Glutamatergic neuron (in vitro differentiated cells): ENCODE measurements around the gene RUNDC1. TPM values are rescaled to one million over a fixed set of nuclear protein-coding genes. Genes with fewer than 3 reads are reported as not detected.

Experiments
- DNase-seq: peaks from one replicate; pipeline ENCODE4 v3.0.0; 2022
- H3K27ac Mint-ChIP-seq: one replicate; pipeline ENCODE4 v1.8.0; 2020; ENCODE audit warnings: mild to moderate bottlenecking, mixed read lengths, inconsistent platforms; ENCODE audit not compliant: unreplicated experiment
- H3K27me3 Mint-ChIP-seq: one replicate; pipeline ENCODE4 v1.8.0; 2020; ENCODE audit warnings: mild to moderate bottlenecking, moderate library complexity, mixed read lengths, inconsistent platforms; ENCODE audit not compliant: unreplicated experiment
- H3K36me3 Mint-ChIP-seq: one replicate; pipeline ENCODE4 v1.8.0; 2020; ENCODE audit warnings: mild to moderate bottlenecking, mixed read lengths, inconsistent platforms; ENCODE audit not compliant: unreplicated experiment
- H3K4me1 Mint-ChIP-seq: one replicate; pipeline ENCODE4 v1.8.0; 2020; ENCODE audit warnings: mild to moderate bottlenecking, low read depth, mixed read lengths, inconsistent platforms; ENCODE audit not compliant: unreplicated experiment
- H3K4me3 Mint-ChIP-seq: one replicate; pipeline ENCODE4 v1.8.0; 2020; ENCODE audit warnings: mild to moderate bottlenecking, mixed read lengths, inconsistent platforms; ENCODE audit not compliant: unreplicated experiment
- H3K9me3 Mint-ChIP-seq: one replicate; pipeline ENCODE4 v1.8.0; 2020; ENCODE audit warnings: mild to moderate bottlenecking, moderate library complexity, mixed read lengths, inconsistent platforms; ENCODE audit not compliant: unreplicated experiment
- CTCF ChIP-seq: fragments of 200-600 bp; sonication (generic); IDR thresholded peaks from one replicate; pipeline ENCODE4 v1.5.0; 2021; ENCODE audit not compliant: partially characterized antibody, unreplicated experiment
- total RNA-seq: library from RNA; stranded (reverse); fragmentation: NEBNext Ultra II Directional; extraction: Animal tissue kit (Norgen Biotek cat#: 25700); gene quantifications from one replicate; pipeline ENCODE4 v1.2.1, GENCODE V29; 2021; ENCODE audit not compliant: unreplicated experiment

Gene RUNDC1
- total RNA-seq, 1 donor from 2014 or later: 14.0 TPM

- TF ChIP-seq CTCF: no peak
- no peak for DNase-seq
- Mint-ChIP-seq H3K36me3 (no peaks in the 10 kb centered on the region), H3K9me3 (peaks cover 8% of the 10 kb centered on the region), H3K27ac (peak overlapping the region; percentile 68), H3K27me3 (peaks cover 9% of the 10 kb centered on the region), H3K4me1 (peaks cover 39% of the 10 kb centered on the region), H3K4me3 (peak overlapping the region; percentile 89)
Measured at GRCh38 chr17:43025766-43026537, 45.6 kb downstream of the RUNDC1 start.

GRCh38 chr17:43026595-43026994 lies 46.2 kb downstream of the RUNDC1 start:
- Mint-ChIP-seq H3K4me1 (peaks cover 42% of the 10 kb centered on the region), H3K27ac (peak overlapping the region; percentile 68), H3K36me3 (no peaks in the 10 kb centered on the region), H3K9me3 (peaks cover 4% of the 10 kb centered on the region), H3K4me3 (peak overlapping the region; percentile 81), H3K27me3 (peaks cover 8% of the 10 kb centered on the region)
- no peak for TF ChIP-seq CTCF
- no peak for DNase-seq

GRCh38 chr17:43027091-43028032 lies 47.0 kb downstream of the RUNDC1 start:
- Mint-ChIP-seq H3K9me3 (peaks cover 4% of the 10 kb centered on the region), H3K4me3 (peak overlapping the region; percentile 80), H3K27me3 (peaks cover 8% of the 10 kb centered on the region), H3K36me3 (no peaks in the 10 kb centered on the region), H3K27ac (peak overlapping the region; percentile 67), H3K4me1 (peaks cover 42% of the 10 kb centered on the region)
- TF ChIP-seq CTCF: no peak
- no peak for DNase-seq

- Mint-ChIP-seq H3K36me3 (no peaks in the 10 kb centered on the region), H3K4me3 (peak overlapping the region; percentile 71), H3K27ac (peak overlapping the region; percentile 67), H3K4me1 (peaks cover 42% of the 10 kb centered on the region), H3K27me3 (peaks cover 8% of the 10 kb centered on the region), H3K9me3 (peaks cover 4% of the 10 kb centered on the region)
- DNase-seq: no peak
- no peak for TF ChIP-seq CTCF
Measured at GRCh38 chr17:43028221-43028861, 48.0 kb downstream of the RUNDC1 start.
